Measurements from ENCODE around the gene KHDC1. TPM values are rescaled to one million over a fixed set of nuclear protein-coding genes. Genes with fewer than 3 reads are reported as not detected.

KHDC1 gene, protein sequence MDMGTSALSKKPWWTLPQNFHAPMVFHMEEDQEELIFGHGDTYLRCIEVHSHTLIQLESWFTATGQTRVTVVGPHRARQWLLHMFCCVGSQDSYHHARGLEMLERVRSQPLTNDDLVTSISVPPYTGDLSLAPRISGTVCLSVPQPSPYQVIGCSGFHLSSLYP
- total RNA-seq (2022; extraction: Qiagen RNA extraction): 2.9 to 3.5 TPM (median 3.3 TPM) in 5 replicates

DNA sequence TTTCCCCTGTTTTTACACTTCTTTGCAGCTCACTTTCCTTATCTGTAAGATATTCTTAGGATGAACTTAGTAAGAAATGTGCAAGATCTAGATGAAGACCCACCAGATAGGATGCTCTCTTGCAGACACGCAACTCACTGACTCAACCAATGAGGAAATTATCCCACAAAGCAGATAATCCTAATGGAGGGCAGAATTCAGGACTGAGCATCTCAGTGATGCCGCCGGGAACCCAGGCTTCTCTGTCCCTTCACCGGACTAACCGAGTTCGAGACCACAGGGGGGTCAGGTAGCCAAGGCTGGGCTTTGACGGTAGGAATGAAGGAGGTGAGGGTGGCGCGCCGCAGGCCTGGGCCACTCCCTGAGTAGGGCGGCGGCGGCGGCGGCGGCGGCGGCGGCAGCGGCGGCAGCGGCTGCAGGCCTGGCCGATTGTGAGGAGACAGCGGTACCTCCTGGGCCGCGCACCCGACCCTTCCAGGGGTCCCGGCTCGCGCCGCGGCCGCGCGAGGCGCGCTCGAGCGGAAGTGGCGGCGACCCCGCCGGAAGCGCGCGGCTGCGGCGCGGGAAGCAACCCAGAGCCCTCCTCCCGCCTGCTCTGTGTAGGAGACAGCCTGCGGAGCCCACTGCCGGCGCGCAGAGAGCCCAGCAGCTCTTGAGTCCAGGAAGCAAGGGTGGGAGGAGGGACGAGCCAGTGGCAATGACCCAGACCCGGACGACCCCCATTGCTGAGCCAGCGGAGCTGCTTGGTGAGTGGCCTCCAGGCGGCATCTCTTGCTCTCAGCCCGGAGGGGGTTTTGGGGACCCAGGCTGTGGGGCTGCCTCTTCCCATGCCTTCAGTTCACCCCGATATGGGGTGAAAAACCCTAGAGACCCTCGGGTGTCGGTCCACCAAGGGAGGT lies at the start of gene KHDC1:
TSS of gene KHDC1 (minus strand) at position 526 of the 899 bp plus-strand sequence. CDS start 20,679 bp downstream, outside the sequence.

DNA sequence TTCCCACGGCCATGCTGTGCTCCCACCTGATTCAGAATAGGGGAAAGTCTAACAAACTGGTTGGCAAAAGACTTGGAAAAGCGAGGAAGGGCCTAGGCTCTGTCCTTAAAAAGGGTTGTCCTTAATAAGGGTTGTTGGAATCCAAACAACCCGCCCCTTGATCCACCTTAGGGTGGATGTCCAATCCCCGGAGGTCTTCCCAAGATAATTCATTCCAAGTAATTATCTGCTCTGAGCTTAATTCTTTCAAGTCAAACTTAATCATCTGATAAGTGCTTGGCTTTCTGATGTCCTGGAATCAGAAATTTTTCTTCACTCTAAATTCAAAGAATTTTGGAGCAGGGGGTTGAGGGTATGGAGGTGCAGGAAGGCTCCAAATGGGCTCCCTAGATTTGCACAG lies 37.6 kb downstream of the KHDC1 start, which contains the start of gene KHDC1L:
TSS of gene KHDC1L (minus strand) at position 101 of the 400 bp plus-strand sequence. CDS start at position 13, 88 bp downstream.

Other genes starting within 250 kb of the KHDC1 start
- 0.24 to 0.75 TPM (median 0.35 TPM) in 3 of 5 replicates, not detected in the others for gene KHDC1L, start 37.7 kb downstream of the KHDC1 start, total RNA-seq (2022; extraction: Qiagen RNA extraction)
- gene DPPA5, start 91.1 kb upstream of the KHDC1 start, total RNA-seq (2022; extraction: Qiagen RNA extraction): not detected in 5 replicates
- not detected in 5 replicates for gene KHDC3L, start 99.5 kb upstream of the KHDC1 start, total RNA-seq (2022; extraction: Qiagen RNA extraction)
- not detected in 5 replicates for gene OOEP, start 106.7 kb upstream of the KHDC1 start, total RNA-seq (2022; extraction: Qiagen RNA extraction)
- 0.05 TPM in 1 of 5 replicates, not detected in the others for gene DDX43, start 131.6 kb upstream of the KHDC1 start, total RNA-seq (2022; extraction: Qiagen RNA extraction)
- gene CGAS, start 189.1 kb upstream of the KHDC1 start, total RNA-seq (2022; extraction: Qiagen RNA extraction): 3.8 to 4.4 TPM (median 4.0 TPM) in 5 replicates
- gene MTO1, start 198.5 kb upstream of the KHDC1 start, total RNA-seq (2022; extraction: Qiagen RNA extraction): 8.4 to 11.6 TPM (median 10.2 TPM) in 5 replicates